ENCODE measurements around the gene TOPBP1.
"Not testable (repeated sequence)": the region's sequence is repeated elsewhere in the genome, so short reads cannot be mapped to it uniquely, and the experiment has no call there.

The TOPBP1 gene

GRCh38 chr3:133568294-133569014 is 93.3 kb downstream of the TOPBP1 start:
- no peak for DNase-seq

DNA sequence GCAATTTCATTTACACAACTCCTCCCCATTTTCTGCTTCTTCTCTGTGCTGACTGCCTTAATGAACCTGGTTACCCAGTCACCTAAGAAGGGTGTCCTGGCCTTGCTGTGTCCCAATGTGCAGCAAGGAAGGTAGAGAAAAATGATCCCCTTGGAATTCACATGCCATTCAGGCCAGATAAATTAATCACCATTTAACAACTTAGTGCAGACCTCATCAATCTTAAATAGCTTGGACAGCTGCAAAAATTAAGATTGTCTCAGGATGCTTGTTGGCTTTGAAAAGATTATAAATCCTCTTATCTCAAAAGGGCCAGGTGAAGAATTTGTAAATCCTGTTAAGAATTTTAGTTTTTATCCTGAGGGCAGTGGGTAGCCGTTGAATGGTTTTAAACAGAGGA is 97.9 kb downstream of the TOPBP1 start:
- DNase-seq: no peak

DNA sequence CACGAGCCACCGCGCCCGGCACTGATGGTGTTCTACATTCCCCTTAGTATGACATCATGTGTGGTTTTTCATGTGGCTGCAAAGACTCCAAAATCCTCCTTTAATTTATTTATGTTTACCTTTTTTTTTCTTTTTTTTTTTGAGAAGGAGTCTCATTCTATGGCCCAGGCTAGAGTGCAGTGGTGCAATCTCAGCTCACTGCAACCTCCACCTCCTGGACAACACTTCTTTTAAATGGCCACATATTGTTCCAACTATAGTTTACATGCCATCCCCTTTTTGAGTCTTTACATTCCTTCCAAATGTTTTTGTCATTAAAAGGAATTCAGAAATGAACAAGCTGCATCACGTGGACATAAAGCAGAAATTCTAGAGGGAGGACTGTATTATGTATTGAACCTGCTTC is 98.6 kb downstream of the TOPBP1 start:
- no peak for DNase-seq

- no peak for DNase-seq
Observed at GRCh38 chr3:133562376-133562775, 99.4 kb downstream of the TOPBP1 start.

DNA sequence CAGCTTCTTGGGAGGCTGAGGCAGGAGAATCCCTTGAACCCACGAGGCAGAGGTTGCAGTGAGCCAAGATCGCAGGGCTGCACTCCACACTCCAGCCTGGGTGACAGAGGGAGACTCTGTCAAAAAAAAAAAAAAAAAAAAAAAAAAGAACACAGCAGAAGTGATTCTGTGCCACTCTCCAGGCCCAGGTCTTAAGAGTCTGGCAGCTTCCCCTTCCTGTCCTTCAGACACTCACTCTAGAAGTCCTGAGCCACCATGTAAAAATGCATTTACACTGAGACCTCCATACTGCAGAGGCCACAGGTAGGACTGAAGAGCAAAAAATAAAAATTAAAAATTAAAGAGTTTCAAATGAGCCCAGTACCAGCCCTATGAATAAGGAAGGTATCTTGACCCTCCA is 100.1 kb downstream of the TOPBP1 start:
- DNase-seq: no peak

- not testable (repeated sequence) for DNase-seq
Observed at GRCh38 chr3:133551589-133551988, 110.2 kb downstream of the TOPBP1 start.

All from NK-92 treated with Interleukin-12 subunit alpha and Interleukin-12 subunit beta, amount 100 ng/mL, for 24 hours (cell line).